Cardiac muscle cell (in vitro differentiated cells and primary cell): ENCODE measurements around the gene CANT1. TPM values are rescaled to one million over a fixed set of nuclear protein-coding genes. Genes with fewer than 3 reads are reported as not detected.
A peak's percentile ranks its signal among the peaks of the same experiment; 100 is the strongest.

Experiments used
- DNase-seq, 2 donors: peaks; one replicate each; pipeline versions ENCODE4 v3.0.0 to v3.0.0-alpha.2; 2010 to 2017; ENCODE audit warnings: low read depth in 1 of 2, low spot score in 1 of 2
- H3K27ac ChIP-seq: fragments of 200-600 bp; sonication (generic); 2 replicates; pipeline ENCODE4 v1.5.1; 2016
- H3K27me3 ChIP-seq: fragments of 200-600 bp; sonication (generic); 2 replicates; pipeline ENCODE4 v1.6.0; 2016; ENCODE audit warnings: control low read depth
- H3K36me3 ChIP-seq: fragments of 200-600 bp; sonication (generic); 2 replicates; pipeline ENCODE4 v1.5.1; 2016; ENCODE audit warnings: control low read depth
- H3K4me1 ChIP-seq: fragments of 200-600 bp; sonication (generic); 2 replicates; pipeline ENCODE4 v1.8.1; 2017; ENCODE audit warnings: low read depth, mild to moderate bottlenecking, mixed run types
- H3K4me3 ChIP-seq: fragments of 200-600 bp; sonication (generic); 2 replicates; pipeline ENCODE4 v1.5.1; 2016; ENCODE audit warnings: mild to moderate bottlenecking
- H3K9me3 ChIP-seq: fragments of 200-600 bp; sonication (generic); 2 replicates; pipeline ENCODE4 v1.5.1; 2017; ENCODE audit warnings: low read depth, mild to moderate bottlenecking, control low read depth
- polyA plus RNA-seq: library from polyadenylated mRNA; unstranded; fragments of >200 nt; fragmentation: Nextera tagmentation; extraction: Ambion mirVana; gene quantifications from 2 replicates; pipeline ENCODE4 v1.2.1, GENCODE V29; 2016
- total RNA-seq: library from RNA; depleted of rRNA; stranded (reverse); fragments of >200 nt; gene quantifications from 2 replicates; pipeline ENCODE4 v1.2.3, GENCODE V29; 2016
- TF ChIP-seq, protein P1 (sequence below): IDR thresholded peaks from 2 replicates; pipeline ENCODE4 v1.5.1; 2012; ENCODE audit warnings: low read depth, mild to moderate bottlenecking, low read length

Gene CANT1
- total and polyA plus RNA-seq, 2 experiments from 2014 or later: 33.6 to 55.3 TPM

DNA sequence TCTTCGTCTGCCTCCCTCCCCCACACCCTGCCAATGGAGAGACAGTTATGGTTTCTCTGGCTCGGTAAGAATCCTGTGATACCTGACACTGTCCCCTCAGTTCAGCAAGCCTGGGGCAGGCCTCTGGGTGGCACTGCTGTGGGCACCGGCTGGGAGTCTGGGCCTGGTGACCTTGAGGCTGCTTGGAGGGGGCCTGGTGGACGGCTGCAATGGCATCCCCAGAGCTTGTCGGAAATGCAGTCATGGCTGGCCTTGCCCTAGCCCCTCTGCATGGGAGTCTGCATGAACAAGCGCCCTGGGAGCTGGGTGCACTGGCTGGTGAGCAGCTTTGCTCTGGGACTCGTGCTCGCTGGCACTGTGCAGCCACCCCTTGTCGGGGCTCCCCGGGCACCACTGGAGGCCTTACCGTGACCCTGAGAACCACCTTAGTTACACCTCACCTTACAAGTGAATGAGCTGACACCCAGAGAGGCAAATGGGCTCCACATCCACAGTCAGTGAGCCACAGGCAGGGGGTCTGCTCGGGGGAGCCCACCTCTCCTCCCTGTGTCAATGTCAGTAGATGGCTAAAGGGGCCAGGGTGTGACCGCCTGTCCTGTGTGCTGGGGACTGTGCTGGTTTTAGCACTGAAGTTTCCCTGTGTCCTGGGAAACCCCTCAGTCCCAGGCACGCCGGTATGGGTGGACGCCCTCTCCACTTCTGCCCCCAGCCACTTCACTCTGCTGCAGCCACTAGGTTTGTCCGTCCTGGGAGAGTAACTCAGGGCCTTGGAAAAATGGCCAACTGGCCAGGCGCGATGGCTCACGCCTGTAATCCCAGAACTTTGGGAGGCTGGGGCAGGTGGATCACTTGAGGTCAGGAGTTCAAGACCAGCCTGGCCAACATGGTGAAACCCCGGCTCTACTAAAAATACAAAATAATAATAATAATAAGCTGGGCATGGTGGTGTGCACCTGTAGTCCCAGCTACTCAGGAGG lies 31.3 kb downstream of the CANT1 start:
- DNase-seq: peak in 1 of 2 donors; percentile 28
- Histone ChIP-seq H3K4me1 (peaks cover 20% of the 10 kb centered on the region), H3K9me3 (no peaks in the 10 kb centered on the region), H3K27me3 (no peaks in the 10 kb centered on the region), H3K27ac (peak overlapping the region; percentile 13), H3K4me3 (no peak overlapping the region), H3K36me3 (no peaks in the 10 kb centered on the region)
- TF ChIP-seq, protein P1, sequence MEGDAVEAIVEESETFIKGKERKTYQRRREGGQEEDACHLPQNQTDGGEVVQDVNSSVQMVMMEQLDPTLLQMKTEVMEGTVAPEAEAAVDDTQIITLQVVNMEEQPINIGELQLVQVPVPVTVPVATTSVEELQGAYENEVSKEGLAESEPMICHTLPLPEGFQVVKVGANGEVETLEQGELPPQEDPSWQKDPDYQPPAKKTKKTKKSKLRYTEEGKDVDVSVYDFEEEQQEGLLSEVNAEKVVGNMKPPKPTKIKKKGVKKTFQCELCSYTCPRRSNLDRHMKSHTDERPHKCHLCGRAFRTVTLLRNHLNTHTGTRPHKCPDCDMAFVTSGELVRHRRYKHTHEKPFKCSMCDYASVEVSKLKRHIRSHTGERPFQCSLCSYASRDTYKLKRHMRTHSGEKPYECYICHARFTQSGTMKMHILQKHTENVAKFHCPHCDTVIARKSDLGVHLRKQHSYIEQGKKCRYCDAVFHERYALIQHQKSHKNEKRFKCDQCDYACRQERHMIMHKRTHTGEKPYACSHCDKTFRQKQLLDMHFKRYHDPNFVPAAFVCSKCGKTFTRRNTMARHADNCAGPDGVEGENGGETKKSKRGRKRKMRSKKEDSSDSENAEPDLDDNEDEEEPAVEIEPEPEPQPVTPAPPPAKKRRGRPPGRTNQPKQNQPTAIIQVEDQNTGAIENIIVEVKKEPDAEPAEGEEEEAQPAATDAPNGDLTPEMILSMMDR: no peak

DNA sequence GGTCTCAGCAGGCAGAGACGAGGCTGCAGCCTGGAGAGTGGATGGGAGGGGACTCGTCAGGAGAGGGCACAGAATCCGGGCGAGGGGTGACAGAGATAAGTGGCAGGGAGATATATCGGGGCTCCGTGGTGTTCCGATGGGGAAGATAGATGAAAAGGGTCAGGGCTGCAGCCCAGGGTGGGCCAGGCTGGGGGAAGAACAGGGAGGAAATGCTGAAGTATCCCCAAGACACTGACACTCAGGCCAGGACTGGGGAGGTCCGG lies 32.0 kb downstream of the CANT1 start:
- TF ChIP-seq, protein P1: no peak
- Histone ChIP-seq H3K4me1 (peaks cover 20% of the 10 kb centered on the region), H3K9me3 (no peaks in the 10 kb centered on the region), H3K27ac (peak overlapping the region; percentile 13), H3K27me3 (no peaks in the 10 kb centered on the region), H3K36me3 (no peaks in the 10 kb centered on the region), H3K4me3 (no peak overlapping the region)
- DNase-seq: no peak

- Histone ChIP-seq H3K4me3 (no peak overlapping the region), H3K27ac (no peak overlapping the region), H3K36me3 (no peaks in the 10 kb centered on the region), H3K9me3 (no peaks in the 10 kb centered on the region), H3K27me3 (no peaks in the 10 kb centered on the region), H3K4me1 (peaks cover 20% of the 10 kb centered on the region)
- TF ChIP-seq, protein P1: no peak
- DNase-seq: no peak
Measured at GRCh38 chr17:78976907-78977680, 32.5 kb downstream of the CANT1 start.

- Histone ChIP-seq H3K36me3 (no peaks in the 10 kb centered on the region), H3K9me3 (no peaks in the 10 kb centered on the region), H3K4me3 (no peak overlapping the region), H3K4me1 (peaks cover 12% of the 10 kb centered on the region), H3K27me3 (no peaks in the 10 kb centered on the region), H3K27ac (no peak overlapping the region)
- DNase-seq: peak; percentile 32 to 85
- TF ChIP-seq, protein P1: no peak
Measured at GRCh38 chr17:78974635-78975591, 34.7 kb downstream of the CANT1 start.

DNA sequence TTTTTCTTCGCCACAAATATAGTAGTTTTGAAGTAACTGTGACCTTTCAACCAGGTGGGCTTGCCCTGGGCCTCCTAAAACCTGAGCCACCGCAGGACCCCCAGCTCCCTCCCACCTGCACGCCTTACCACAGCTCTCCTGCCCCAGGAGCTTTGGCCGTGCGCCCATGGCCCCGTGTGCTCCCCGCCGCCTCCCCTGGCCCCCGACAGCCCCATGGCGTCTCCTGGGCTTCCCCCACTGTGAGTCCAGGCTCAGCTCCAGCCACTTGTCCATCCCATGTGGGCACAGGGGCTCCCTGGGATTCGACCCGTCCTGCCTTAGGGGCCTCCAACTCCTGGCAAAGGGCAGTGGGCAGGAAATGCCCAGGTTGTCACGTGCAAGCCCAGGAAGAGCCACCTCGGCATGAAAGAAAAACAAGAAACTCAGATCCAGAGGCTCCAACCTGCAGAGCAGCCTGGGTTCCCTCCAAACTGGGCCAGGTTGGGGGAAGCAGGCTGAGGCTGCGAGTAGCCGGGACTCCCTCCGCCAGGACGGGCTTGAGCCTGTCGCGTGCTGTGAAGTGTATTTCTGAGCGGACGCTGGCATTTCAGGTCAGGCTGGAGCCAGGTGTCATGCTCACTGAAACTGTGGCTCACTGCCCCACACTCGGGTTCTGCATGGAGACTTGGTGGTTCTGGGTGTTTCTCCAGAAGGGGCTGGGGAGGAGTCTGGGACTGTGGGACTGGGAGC lies 35.6 kb downstream of the CANT1 start:
- Histone ChIP-seq H3K9me3 (no peaks in the 10 kb centered on the region), H3K36me3 (no peaks in the 10 kb centered on the region), H3K4me1 (peaks cover 4% of the 10 kb centered on the region), H3K27me3 (no peaks in the 10 kb centered on the region), H3K27ac (no peak overlapping the region), H3K4me3 (no peak overlapping the region)
- TF ChIP-seq, protein P1: no peak
- DNase-seq: no peak
